NCI-H2196 treated with DMSO at 0.1 percent for 48 hours (cell line): ENCODE results near the gene HIVEP1.
"Not testable (repeated sequence)": the region's sequence is repeated elsewhere in the genome, so short reads cannot be mapped to it uniquely, and the experiment has no call there.

Source experiments
- DNase-seq: peaks from one replicate; lab custom pipeline; 2025; ENCODE audit not compliant: unreplicated experiment; lab: John Stamatoyannopoulos, UW

Gene HIVEP1

DNA sequence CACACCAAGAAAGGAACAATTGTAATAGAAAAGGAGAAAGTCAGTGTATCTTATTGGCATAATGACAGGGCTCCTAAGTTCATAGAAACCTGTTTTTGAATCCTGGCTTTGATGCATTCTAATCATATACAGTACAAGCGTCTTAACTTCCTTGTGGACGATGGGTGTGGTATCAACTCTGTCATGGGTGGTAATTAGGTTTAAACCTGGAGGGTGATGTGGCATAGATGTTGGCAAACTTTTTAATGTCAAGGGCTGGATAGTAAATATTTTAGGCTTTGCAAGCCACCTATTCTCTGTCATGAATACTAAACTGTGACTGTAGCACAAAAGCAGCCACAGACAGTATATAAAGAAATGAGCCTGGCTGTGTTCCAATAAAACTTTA, 139.3 kb downstream of the HIVEP1 start:
- no peak for DNase-seq

DNA sequence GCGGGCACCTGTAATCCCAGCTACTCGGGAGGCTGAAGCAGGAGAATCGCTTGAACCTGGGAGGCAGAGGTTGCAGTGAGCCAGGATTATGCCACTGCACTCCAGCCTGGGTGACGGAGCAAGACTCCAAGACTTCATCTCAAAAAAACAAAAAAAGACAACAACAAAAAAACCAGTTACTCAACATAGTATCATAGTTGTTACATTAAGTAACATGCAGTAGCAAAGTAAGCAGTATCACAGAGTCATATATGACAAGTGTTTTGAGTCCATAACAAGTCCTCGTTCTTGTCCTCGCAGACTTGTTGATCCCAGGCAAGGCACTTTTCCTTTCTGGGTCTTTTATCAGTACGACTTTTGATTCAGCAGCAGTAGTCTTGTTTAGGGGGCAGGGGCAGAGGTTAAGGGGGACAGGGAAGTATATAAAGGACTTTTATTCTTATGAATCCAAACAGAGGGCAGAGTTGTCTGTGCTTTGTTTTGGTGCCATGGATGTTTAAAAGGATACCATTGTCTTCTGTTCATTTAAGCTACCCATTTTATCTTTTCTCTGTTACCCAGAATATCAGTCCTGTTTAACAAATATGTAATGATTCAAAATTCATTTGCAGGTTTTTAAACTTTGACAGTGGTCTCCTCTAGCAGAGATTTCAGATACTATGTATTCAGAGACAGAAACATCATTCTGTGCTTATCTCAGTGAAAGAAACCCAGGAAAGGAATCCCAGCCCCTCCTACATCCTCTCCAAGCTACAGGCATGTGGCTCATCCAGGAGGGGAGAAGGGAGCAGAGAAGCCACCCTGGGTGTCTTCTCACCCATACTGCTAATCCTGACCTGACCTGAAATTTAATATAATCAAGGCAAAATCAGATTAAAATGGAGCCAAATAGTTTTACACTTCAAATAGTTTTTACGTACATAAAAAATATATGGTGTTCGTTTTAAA, 140.2 kb downstream of the HIVEP1 start:
- DNase-seq = no peak

DNA sequence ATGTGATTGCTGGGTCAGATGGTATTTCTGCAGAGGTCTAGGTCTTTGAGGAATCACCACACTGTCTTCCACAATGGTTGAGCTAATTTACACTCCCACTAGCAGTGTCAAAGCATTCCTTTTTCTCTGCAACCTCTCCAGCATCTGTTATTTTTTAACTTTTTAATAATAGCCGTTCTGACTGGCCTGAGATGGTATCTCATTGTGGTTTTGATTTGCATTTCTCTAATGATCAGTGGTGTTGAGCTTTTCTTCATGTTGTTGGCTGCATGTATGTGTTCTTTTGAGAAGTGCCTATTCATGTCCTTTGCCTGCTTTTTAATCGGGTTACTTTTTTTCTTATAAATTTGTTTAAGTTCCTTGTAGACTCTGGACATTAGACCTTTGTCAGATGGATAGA, 143.7 kb downstream of the HIVEP1 start:
- not testable (repeated sequence) for DNase-seq

DNA sequence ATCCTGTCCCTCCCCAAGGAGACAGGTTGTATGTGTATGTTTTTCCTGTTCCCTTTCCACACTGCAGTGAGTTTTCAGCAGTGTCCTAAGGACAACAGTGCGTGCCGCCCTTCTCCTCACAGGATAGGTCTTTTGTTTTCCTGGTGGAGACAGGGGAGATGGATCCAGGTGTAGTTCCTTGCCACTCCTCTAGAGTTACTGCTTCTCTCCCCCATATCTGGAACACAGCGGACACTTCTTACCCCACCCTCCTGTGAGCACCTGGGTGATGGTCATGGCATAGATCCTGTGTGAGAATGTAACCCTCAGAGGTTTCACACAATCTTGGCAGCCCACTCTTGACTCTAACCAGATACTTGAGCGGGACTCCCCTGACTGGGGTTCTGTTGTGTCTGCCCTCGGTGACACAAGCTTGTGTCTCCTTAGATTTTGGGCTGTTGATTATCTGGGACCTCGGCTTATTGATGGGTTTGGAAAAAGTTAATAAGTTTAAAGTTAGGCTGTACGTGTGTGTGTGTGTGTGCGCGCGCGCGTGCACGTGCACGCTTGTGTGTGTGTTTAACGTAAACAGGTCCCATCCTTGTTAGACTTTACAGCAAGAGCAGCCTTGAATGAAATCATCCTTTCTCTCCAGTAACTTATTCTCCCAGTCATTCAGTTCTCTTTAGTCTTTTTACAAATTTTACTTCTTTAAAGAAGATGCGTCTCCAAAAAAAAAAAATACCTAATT, 146.7 kb downstream of the HIVEP1 start:
- DNase-seq = no peak

DNA sequence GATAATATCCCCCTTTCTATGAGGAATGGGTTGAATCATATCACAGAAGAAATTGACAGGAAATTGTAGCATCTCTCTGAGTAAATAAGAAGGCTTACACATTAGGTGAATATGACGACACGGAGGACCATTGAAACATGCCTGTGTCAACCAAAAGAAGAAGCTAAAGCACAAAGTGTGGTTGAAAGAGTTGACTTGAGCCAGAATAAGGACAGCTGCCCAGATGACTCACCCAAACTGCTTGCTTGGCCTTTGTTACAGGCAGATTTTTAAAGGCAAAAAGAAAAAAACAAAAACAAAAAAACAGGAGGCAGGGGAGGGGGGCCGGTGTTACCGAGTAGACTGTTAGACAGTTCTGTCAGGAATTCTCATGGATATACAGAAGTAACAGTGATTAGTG, 148.2 kb downstream of the HIVEP1 start:
- DNase-seq = no peak

DNA sequence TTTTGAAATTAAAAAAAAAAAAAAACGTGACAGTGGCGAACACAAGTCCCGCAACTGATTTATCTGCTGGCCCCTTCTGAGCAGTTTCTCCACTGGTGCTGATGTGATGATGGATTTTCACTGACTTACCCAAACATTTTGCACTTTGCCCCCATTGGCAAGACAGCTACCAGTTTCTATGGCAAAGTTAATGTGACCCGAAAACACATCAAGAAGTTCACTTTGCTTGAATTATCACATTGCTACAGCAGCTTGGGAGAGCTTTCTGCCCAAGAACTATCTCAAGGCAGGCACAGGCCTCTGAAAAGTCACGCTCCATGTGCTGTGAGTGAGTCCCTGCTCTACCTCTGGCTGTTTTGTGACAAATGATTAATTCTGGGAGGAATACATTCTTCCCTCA, 150.1 kb downstream of the HIVEP1 start:
- no peak for DNase-seq

DNA sequence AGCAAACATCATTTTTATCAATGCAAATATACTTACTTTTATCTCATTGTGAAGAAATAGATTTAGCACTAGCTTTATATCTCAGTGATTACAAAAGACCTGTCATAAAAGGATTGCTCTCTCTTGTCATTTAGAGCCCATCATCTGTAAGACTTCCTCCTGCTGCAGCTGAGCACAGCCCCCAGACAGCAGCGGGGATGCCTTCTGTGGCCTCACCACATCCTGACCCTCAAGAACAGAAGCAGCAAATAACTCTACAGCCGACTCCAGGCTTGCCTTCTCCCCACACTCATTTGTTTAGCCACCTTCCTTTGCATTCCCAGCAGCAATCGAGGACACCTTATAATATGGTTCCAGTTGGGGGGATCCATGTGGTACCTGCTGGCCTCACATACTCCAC, 151.0 kb downstream of the HIVEP1 start:
- DNase-seq = no peak

DNA sequence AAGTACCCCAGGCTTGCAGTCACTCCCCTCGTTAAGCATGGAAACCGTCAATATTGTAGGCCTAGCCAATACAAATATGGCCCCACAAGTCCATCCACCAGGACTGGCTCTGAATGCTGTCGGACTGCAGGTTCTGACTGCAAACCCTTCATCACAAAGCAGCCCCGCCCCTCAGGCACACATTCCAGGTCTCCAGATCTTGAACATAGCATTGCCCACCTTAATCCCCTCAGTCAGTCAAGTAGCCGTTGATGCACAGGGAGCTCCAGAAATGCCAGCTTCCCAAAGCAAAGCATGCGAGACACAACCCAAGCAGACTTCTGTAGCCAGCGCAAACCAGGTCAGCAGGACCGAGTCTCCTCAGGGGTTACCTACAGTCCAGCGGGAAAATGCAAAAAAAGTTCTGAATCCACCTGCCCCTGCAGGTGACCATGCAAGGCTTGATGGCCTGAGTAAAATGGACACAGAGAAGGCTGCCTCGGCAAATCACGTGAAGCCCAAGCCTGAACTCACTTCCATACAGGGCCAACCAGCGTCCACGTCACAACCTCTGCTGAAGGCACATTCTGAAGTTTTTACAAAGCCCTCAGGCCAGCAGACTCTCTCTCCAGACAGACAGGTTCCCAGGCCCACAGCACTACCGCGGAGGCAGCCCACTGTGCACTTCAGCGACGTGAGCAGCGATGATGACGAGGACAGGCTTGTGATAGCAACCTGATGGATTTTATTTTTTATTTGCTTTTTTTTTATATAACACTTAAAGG, 151.8 kb downstream of the HIVEP1 start:
- DNase-seq = no peak

DNA sequence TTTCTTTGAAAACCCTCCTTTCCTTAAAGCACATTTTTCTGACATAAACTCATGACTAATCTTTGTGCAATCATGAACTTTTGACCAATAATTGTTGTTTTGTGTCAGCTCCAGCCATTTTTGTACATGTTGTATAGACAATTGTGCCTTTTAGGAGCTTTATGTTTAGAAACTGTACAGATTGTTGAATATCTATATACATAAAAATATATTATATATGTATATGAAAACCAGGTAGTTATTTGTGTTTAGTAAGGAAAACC, 152.3 kb downstream of the HIVEP1 start:
- DNase-seq = no peak

DNA sequence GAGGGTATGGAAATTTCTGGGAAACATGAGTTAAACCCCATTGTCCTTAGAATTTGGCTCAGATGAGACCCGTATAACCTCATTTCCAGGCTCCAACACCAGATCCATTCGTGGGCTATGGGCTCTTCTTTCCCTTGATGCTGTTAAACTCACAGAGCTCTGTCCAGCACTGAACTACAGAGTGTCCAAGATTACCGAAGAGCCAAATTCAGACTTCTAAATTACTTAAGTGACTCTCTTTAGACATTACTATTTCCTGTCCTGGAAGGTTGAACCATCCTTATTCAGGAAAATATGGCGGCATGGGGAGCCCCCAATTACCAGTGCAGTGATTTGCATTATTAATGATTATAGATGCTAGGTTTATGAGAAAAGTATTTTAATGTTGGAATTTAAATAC, 153.2 kb downstream of the HIVEP1 start:
- DNase-seq = no peak

DNA sequence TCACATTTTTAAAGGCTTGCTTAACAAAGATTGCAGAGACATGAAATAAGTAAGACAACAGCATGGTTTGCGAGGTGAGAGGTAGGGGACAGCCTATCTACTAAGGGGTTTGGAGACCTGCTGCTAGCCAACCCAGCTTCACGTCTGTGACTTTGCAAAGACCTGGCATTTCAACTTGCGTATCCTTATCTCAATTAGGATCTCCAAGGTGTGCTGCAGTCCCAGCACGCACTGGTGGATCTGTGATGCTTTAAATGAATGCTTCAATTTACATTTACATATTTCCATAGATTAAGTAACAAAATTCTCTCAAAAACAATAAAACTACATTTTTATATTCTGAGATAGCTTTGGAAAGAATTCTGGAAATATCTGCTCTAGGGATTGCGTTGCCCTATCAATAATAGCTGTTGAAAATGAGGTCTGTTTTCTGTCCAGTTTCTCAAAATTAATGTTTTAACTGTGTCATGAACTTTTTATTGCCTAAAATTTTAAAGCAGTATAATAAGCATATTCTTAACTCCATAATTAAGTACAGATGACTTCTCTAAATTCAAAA, 153.7 kb downstream of the HIVEP1 start:
- no peak for DNase-seq

DNA sequence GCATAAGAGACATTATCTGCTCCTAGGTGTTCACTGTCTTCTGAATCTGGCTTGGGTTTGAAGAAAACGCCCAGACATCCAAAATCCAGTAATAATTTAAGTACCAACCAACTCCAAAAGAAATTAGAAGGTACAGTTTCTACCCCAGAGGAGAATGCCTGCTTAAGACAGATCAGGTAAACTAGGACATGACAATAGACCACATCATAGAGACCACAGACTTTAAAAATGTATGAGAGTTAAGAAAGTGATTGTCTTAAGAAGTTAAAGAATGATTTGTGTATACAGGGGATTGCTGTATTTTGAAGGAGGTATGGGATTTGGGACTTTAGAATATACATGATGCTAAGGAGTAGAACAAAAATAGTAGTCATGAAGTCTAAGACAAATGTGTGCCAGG, 157.3 kb downstream of the HIVEP1 start:
- no peak for DNase-seq

DNA sequence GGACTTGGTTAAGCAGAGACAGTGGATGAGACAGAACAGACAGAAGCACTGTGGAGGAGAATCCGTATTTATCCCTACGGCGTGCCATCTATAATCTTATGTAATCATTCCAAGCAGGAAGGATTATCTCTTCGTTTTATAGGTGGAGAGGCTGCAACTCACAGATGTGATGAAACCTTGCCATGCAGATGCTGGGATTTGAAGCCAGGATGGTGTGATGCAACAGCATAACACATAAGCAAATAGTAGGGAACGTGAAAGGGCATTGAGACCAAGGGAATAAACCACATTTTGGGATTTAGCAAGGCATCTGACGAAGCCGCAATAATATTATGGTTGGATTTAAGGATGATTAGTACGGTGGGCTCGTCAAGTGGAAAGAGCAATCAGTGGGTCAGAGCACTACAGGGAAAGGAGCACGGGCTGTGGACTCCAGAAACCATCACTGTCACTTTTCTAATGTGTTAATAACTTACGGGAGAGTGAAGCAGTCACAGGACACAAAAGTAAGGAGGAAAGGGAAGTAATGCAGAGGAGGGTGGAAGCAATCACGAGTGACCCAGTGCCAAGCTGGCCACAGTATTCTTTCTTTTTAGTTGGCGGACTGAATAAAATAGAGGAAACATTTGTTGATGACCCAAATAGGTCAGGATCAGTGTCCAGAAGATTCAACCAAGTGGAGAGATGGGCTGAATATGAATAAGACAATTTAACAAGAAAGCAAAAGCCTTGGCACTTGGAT, 158.4 kb downstream of the HIVEP1 start:
- no peak for DNase-seq

DNA sequence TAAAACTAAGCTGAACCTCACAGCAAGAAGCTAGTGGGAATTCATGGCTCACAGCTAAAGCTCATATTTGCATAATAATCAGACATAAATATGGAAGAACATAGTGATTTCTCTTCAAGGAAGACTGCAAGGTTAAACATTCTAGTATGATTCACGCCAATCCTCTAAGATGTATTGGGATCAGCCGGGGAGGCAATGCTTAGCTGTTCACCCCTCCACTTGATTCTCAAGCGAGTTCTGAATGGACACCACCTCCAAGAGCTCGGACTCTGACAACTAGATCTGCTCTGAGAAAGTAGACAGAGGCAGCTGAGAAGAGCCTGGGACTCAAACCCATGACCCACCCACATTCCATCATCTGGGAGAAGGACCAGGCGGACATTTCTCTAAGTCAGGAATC, 159.6 kb downstream of the HIVEP1 start:
- DNase-seq = no peak

DNA sequence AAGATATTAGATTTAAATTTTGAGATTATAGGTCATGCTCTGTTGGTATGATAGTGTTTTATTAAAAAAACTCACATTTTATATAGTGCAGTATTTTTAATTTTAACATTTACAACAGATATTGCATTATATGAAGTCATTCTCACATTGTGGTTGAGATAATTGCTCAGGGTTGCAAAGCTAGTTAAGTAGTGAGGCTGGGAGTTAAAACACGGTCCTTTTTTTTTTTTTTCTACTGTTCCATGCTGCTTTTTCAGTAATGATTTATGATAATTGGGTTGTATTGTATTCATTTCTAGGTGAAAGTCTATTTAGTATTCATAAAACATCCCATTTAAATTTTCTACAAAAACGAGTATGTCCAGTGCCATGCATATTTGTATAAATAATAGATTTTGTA, 160.5 kb downstream of the HIVEP1 start:
- DNase-seq = no peak

DNA sequence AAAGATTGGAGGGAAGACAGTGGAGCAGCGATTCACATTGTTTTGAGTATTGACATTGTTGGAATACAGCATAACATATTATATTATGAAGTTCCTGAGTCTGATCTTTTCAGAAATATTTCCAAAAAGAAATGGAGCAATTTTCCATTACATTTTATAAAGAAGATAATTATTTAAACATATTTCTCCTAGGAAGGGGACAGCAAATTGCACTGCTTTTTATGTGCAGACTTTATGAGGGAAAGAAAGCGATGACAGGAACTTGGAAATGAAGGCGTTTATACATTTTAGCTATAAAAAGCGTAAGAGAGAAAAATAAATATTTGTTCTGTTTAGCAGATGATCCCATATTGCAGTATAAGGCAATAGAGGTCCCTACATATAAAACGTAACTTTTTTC, 161.1 kb downstream of the HIVEP1 start:
- DNase-seq = no peak

DNA sequence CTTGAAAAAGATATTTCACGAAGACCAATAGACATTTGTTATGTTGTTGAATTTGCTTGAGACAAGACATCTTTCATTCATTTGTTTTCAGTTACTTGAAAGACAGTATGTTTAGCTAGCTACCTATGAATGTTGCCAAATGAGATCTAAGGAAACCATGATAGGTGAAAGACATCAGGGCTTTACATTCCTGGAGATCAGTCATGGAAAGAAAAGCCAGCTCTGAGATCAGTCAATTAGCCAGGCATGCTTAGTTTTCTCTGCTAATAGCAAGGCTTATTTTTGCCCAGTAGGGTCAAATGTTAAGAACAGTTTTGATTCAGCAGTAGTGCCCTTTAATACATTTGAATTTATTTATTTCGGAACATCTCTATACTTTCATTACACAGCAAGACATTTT, 161.5 kb downstream of the HIVEP1 start:
- DNase-seq = no peak

DNA sequence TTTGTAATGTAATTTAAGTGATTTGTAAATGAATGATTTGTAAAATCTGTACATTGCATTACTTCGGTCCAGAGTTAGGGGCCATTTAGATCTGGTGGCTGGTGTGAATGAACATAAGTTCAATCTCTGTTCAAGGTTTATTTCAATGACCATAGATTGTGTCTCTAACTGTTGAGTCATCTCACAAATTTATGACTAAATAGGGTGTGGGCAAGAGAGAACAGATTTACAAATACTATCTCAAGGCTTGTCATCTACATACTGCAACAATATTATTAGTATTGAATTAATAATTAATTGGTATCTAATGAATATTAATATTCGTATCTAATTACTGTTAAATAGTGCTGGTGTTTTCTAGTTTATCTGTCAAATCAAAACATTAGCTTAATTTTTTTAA, 162.8 kb downstream of the HIVEP1 start:
- no peak for DNase-seq

DNA sequence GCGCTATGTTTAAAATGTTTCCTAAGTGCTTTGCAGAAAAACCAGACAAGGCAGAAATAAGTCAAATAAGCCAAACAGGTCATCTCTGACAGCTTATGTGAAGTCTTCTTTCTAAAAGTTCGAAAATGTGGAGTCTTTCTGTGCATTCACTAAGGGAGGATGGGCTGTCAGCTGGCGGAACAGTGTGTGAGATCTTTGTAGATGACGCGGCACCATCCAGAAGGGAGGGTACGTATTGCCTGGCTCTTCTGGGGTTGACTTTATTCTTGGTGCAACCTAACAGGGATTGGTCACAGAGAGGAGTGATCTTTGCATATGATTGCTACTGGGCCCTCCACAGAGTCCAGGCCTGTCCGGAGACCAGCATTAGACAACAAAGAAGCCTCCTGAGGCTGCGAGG, 163.5 kb downstream of the HIVEP1 start:
- DNase-seq = no peak

DNA sequence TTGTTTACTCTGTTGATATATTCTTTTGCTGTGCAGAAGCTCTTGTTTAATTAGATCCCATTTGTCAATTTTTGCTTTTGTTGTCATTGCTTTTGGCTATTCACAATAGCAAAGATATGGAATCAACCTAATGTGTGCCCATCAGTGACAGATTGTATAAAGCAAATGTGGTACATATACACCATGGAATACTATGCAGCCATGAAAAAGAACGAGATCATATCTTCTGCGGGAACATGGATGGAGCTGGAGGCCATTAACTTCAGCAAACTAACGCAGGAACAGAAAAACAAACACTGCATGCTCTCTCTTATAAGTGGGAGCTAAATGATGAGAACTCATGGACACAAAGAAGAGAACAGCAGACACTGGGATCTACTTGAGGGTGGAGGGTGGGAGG, 164.7 kb downstream of the HIVEP1 start:
- not testable (repeated sequence) for DNase-seq

DNA sequence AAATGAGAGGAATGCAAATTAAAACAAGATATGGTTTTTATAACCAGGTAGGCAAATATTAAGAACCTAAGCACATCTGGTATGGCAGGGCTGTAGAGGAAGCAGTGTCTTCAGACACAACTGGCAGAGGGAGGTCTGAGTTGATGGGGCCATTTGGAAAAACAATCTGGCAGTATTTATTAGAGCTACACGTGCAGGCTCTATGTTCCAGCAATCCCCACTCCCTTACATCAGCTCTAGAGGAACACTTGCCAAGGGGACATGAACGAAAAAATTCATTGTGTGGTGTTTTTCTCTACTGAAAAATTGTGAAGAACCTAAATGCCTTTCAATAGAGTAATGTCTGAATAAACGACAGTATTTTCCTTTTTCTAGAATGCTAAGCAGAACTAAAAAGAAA, 166.4 kb downstream of the HIVEP1 start:
- no peak for DNase-seq
